SK-N-MC (cell line): ENCODE results near the gene MOCS1.

ENCODE experiments used
- EZH2 ChIP-seq: fragments of 200-600 bp; sonication (generic); IDR thresholded peaks from one replicate; pipeline ENCODE4 v1.6.1; 2017; ENCODE audit warnings: antibody characterized with exemption
- FOXP2 ChIP-seq: optimal IDR thresholded peaks from 2 replicates; pipeline ENCODE3; 2011; ENCODE audit warnings: mild to moderate bottlenecking, moderate library complexity; ENCODE audit not compliant: insufficient read depth; ENCODE audit errors: extremely low read length, control extremely low read depth
- POLR2AphosphoS5 ChIP-seq: IDR thresholded peaks from 2 replicates; pipeline ENCODE4 v1.6.1; 2012; ENCODE audit warnings: mild to moderate bottlenecking, low read depth, low read length, borderline replicate concordance

DNA sequence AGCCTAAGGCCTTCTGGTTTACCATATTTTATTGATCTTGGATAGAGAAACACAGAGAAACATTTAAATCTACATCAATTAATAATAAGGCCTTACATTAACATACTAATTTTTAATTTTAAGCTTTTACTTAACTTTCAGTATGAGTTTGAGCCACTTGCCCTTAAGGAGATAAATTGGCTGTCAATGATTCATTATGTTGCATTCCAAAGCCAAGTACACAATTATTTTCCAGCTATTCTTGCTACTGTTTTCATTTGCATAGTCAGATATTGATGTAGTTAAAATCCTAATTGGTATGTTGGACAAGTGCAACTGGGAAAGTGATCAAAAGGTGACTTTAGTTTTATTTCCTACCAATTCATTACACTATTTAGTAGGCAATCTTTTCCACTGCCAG lies 58.2 kb downstream of the MOCS1 start:
- TF ChIP-seq POLR2AphosphoS5 (no peak), EZH2 (no peak), FOXP2 (no peak)
